ENCODE data around the gene LNPK.
"Not testable (repeated sequence)": the region's sequence is repeated elsewhere in the genome, so short reads cannot be mapped to it uniquely, and the experiment has no call there.

The LNPK gene

GRCh38 chr2:175913267-175913666 is 88.8 kb downstream of the LNPK start:
- not testable (repeated sequence) for H3K27ac Mint-ChIP-seq; DNase-seq; H3K4me3 Mint-ChIP-seq; H3K4me1 Mint-ChIP-seq; ATAC-seq (replicated peaks); H3K9me3 Mint-ChIP-seq; H3K36me3 Mint-ChIP-seq
- H3K27me3 Mint-ChIP-seq, result peaks cover 20 to 27% of the 10 kb centered on the region in 2 donors

DNA sequence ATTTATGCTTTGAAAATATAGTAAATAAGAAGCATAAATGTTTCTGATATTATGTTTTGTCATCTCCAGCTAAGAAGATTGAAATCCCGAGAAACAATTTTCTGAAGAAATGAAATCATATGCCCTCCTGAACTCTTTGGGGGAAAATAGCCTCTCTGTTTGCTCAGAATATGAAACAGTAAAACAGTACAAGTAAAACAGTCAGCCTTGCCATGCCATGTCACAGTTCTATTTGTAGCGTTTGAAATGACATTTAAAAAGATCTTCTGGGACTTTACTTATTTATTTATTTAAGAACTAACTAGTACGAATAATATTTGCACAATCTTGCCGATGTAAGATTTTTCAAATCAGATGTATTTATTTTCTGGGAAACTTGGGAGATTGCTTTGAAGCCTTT is 98.0 kb downstream of the LNPK start:
- H3K36me3 Mint-ChIP-seq, result no peaks in the 10 kb centered on the region
- peaks cover 0 to 5% of the 10 kb centered on the region in 2 donors for H3K27me3 Mint-ChIP-seq
- H3K4me3 Mint-ChIP-seq, result no peak overlapping the region
- DNase-seq (no peak), ATAC-seq (replicated peaks) (no peak)
- H3K4me1 Mint-ChIP-seq, result peaks cover 0 to 6% of the 10 kb centered on the region in 2 donors
- no peaks in the 10 kb centered on the region for H3K9me3 Mint-ChIP-seq
- H3K27ac Mint-ChIP-seq, result no peak overlapping the region

GRCh38 chr2:175903384-175903936 is 98.6 kb downstream of the LNPK start:
- DNase-seq, result no peak
- Mint-ChIP-seq H3K36me3 (no peaks in the 10 kb centered on the region), H3K27me3 (peaks cover 0 to 3% of the 10 kb centered on the region in 2 donors), H3K4me3 (no peak overlapping the region), H3K4me1 (peaks cover 0 to 6% of the 10 kb centered on the region in 2 donors), H3K9me3 (no peaks in the 10 kb centered on the region), H3K27ac (no peak overlapping the region)
- ATAC-seq (replicated peaks), result peak in 1 of 2 donors; percentile 45

DNA sequence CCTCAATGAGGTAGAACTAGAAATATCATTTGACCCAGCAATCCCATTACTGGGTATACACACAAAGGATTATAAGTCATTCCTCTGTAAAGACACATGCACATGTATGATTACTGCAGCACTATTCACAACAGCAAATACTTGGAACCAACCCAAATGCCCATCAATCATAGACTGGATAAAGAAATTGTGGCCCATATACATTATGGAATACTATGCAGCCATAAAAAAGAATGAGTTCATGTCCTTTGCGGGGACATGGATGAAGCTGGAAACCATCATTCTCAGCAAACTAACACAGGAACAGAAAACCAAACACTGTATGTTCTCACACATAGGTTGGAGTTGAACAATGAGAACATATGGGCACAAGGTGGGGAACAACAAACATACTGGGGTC is 106.1 kb downstream of the LNPK start:
- H3K27ac Mint-ChIP-seq; H3K9me3 Mint-ChIP-seq; DNase-seq; H3K4me3 Mint-ChIP-seq; ATAC-seq (replicated peaks); H3K36me3 Mint-ChIP-seq; H3K4me1 Mint-ChIP-seq: not testable (repeated sequence)
- peaks cover 5 to 16% of the 10 kb centered on the region in 2 donors for H3K27me3 Mint-ChIP-seq

- ATAC-seq (replicated peaks) (no peak), DNase-seq (no peak)
- Mint-ChIP-seq H3K9me3 (peaks cover 0 to 9% of the 10 kb centered on the region in 2 donors), H3K4me3 (no peak overlapping the region), H3K36me3 (no peaks in the 10 kb centered on the region), H3K4me1 (no peaks in the 10 kb centered on the region), H3K27ac (no peak overlapping the region), H3K27me3 (peaks cover 16 to 18% of the 10 kb centered on the region in 2 donors)
Observed at GRCh38 chr2:175892046-175892445, 110.0 kb downstream of the LNPK start.

GRCh38 chr2:175890636-175891242 is 111.3 kb downstream of the LNPK start:
- peaks cover 16 to 18% of the 10 kb centered on the region in 2 donors for H3K27me3 Mint-ChIP-seq
- H3K27ac Mint-ChIP-seq, result no peak overlapping the region
- H3K4me1 Mint-ChIP-seq, result no peaks in the 10 kb centered on the region
- H3K9me3 Mint-ChIP-seq, result peaks cover 0 to 6% of the 10 kb centered on the region in 2 donors
- no peak overlapping the region for H3K4me3 Mint-ChIP-seq
- ATAC-seq (replicated peaks), result no peak
- H3K36me3 Mint-ChIP-seq, result no peaks in the 10 kb centered on the region
- DNase-seq, result no peak

- Mint-ChIP-seq H3K27me3 (peaks cover 16 to 18% of the 10 kb centered on the region in 2 donors), H3K36me3 (no peaks in the 10 kb centered on the region), H3K4me3 (no peak overlapping the region), H3K9me3 (peaks cover 0 to 2% of the 10 kb centered on the region in 2 donors), H3K27ac (no peak overlapping the region), H3K4me1 (no peaks in the 10 kb centered on the region)
- ATAC-seq (replicated peaks) (no peak), DNase-seq (no peak)
Observed at GRCh38 chr2:175889701-175890302, 112.3 kb downstream of the LNPK start.

- no peak overlapping the region for H3K4me3 Mint-ChIP-seq
Observed at GRCh38 chr2:175887776-175888175, 114.3 kb downstream of the LNPK start.

GRCh38 chr2:175884697-175885393 is 117.2 kb downstream of the LNPK start:
- H3K4me3 Mint-ChIP-seq, result no peak overlapping the region
- no peak overlapping the region for H3K27ac Mint-ChIP-seq
- ATAC-seq (replicated peaks) (no peak), DNase-seq (no peak)
- H3K9me3 Mint-ChIP-seq, result no peaks in the 10 kb centered on the region
- H3K4me1 Mint-ChIP-seq, result no peaks in the 10 kb centered on the region
- H3K27me3 Mint-ChIP-seq, result peaks cover 7 to 12% of the 10 kb centered on the region in 2 donors
- H3K36me3 Mint-ChIP-seq, result no peaks in the 10 kb centered on the region

More at GRCh38 chr2:175887776-175888175, 114.3 kb downstream of the LNPK start:
- Mint-ChIP-seq H3K4me1 (no peaks in the 10 kb centered on the region), H3K27ac (no peak overlapping the region), H3K9me3 (no peaks in the 10 kb centered on the region), H3K36me3 (no peaks in the 10 kb centered on the region), H3K27me3 (peaks cover 12 to 21% of the 10 kb centered on the region in 2 donors)
- DNase-seq (no peak), ATAC-seq (replicated peaks) (no peak)

DNA sequence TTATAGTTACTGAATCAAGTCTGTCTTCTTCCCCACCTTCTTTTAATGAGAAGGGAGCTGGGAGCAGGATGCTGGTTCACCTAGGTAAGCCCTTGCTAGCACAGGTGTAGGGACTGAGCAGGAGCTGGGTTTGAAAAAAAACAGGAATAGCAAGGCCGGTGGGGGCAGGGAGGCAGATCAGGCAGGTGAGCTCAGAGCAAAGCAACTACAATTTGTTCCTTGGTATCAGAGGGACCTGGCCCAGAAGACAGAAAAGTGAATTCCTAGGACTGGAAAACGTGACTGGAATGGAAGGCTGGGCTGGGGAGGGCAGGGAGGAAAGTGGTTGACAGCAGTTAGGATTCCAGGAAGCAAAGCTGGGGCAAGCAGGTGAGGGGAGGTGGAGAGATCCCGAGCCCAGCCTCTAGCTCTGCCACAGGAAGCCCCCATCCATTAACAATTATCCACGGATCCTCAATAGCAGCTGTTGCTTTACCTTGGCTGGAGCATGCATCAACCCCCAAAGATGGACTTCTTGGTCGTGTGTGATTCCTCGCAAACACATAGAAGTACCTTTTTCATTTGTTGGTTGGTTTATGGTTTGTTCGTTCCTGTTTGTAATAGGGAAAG is 118.4 kb downstream of the LNPK start:
- Mint-ChIP-seq H3K36me3 (no peaks in the 10 kb centered on the region), H3K27me3 (peaks cover 7 to 12% of the 10 kb centered on the region in 2 donors), H3K4me3 (peak overlapping the region in 1 of 2 donors; percentile 35), H3K4me1 (no peaks in the 10 kb centered on the region), H3K9me3 (no peaks in the 10 kb centered on the region), H3K27ac (no peak overlapping the region)
- DNase-seq (no peak), ATAC-seq (replicated peaks) (no peak)

GRCh38 chr2:175879679-175880078 is 122.4 kb downstream of the LNPK start:
- no peaks in the 10 kb centered on the region for H3K36me3 Mint-ChIP-seq
- H3K27me3 Mint-ChIP-seq, result peaks cover 4 to 7% of the 10 kb centered on the region in 2 donors
- no peak overlapping the region for H3K27ac Mint-ChIP-seq
- no peaks in the 10 kb centered on the region for H3K9me3 Mint-ChIP-seq
- no peak for ATAC-seq (replicated peaks)
- no peak for DNase-seq
- no peaks in the 10 kb centered on the region for H3K4me1 Mint-ChIP-seq
- no peak overlapping the region for H3K4me3 Mint-ChIP-seq

DNA sequence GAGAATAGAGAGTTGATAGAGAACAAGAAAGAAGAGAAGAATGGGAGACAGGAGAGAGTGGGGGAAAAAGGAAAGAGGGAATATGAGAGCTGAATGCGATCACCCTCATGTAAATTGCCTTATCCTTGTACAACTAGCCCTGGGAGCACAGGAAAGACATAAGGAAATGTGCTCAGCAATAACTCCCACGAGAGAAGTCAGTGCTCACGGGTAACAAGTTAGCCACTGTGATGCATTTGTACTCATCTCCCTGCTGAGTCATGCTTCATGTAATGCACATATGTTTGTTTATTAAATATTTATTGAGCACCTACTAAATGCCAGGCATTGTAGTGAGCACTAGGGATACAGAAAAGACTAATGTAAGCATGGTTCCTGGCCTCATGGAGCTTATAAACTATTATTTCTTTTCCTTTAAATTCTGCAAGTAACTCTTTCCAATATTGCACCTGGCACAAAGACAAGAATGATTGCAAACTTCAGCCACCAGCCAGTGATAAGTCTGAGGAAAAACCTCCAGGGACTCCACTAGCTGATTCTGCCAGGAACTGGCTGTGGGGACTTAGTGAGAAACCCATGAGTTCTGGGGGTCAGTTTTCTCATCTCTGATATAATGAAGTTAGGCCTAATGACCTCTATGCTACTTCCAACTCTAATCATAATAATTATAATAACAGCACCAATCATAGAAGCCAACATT is 124.1 kb downstream of the LNPK start:
- ATAC-seq (replicated peaks) (no peak), DNase-seq (no peak)
- no peak overlapping the region for H3K4me3 Mint-ChIP-seq
- H3K9me3 Mint-ChIP-seq, result no peaks in the 10 kb centered on the region
- H3K4me1 Mint-ChIP-seq, result no peaks in the 10 kb centered on the region
- no peak overlapping the region for H3K27ac Mint-ChIP-seq
- H3K36me3 Mint-ChIP-seq, result no peaks in the 10 kb centered on the region
- H3K27me3 Mint-ChIP-seq, result no peaks in the 10 kb centered on the region

- ATAC-seq (replicated peaks), result no peak
Observed at GRCh38 chr2:175874291-175874690, 127.8 kb downstream of the LNPK start.

More at GRCh38 chr2:175874291-175874690, 127.8 kb downstream of the LNPK start:
- H3K9me3 Mint-ChIP-seq, result peaks cover 0 to under 1% of the 10 kb centered on the region in 2 donors
- no peak overlapping the region for H3K27ac Mint-ChIP-seq
- no peaks in the 10 kb centered on the region for H3K36me3 Mint-ChIP-seq
- no peak for DNase-seq
- no peak overlapping the region for H3K4me3 Mint-ChIP-seq
- no peaks in the 10 kb centered on the region for H3K4me1 Mint-ChIP-seq
- H3K27me3 Mint-ChIP-seq, result peaks cover under 1 to 15% of the 10 kb centered on the region in 2 donors
